GM08714 (cell line): ENCODE data around the gene CLEC18A.
"Not testable (repeated sequence)": the region's sequence is repeated elsewhere in the genome, so short reads cannot be mapped to it uniquely, and the experiment has no call there.

ENCODE experiments used
- H3K4me3 ChIP-seq: fragments of 200-500 bp; sonication (Bioruptor generic); 2 replicates; pipeline ENCODE4 v1.5.1; 2014; ENCODE audit warnings: mild to moderate bottlenecking, low read length, inconsistent platforms
- ZNF274 ChIP-seq: IDR thresholded peaks from 2 replicates; pipeline ENCODE4 v1.6.1; 2012; ENCODE audit warnings: mild to moderate bottlenecking, low read depth, low read length

CLEC18A gene

GRCh38 chr16:69935740-69936139 is 15.4 kb upstream of the CLEC18A start:
- TF ChIP-seq ZNF274, result no peak
- no peak overlapping the region for H3K4me3 ChIP-seq

GRCh38 chr16:69936252-69936651 is 14.9 kb upstream of the CLEC18A start:
- H3K4me3 ChIP-seq, result no peak overlapping the region
- TF ChIP-seq ZNF274, result no peak

GRCh38 chr16:69936751-69937211 is 14.4 kb upstream of the CLEC18A start:
- no peak for TF ChIP-seq ZNF274
- H3K4me3 ChIP-seq, result no peak overlapping the region

- TF ChIP-seq ZNF274, result no peak
- no peak overlapping the region for H3K4me3 ChIP-seq
These were observed 13.6 kb upstream of the CLEC18A start for GRCh38 chr16:69937465-69937951.

GRCh38 chr16:69938981-69939820 is 11.9 kb upstream of the CLEC18A start:
- TF ChIP-seq ZNF274, result no peak
- H3K4me3 ChIP-seq, result no peak overlapping the region

GRCh38 chr16:69939821-69940585 is 11.1 kb upstream of the CLEC18A start:
- no peak for TF ChIP-seq ZNF274
- no peak overlapping the region for H3K4me3 ChIP-seq

- no peak for TF ChIP-seq ZNF274
- H3K4me3 ChIP-seq, result no peak overlapping the region
These were observed 10.5 kb upstream of the CLEC18A start for GRCh38 chr16:69940676-69941075.

- TF ChIP-seq ZNF274, result no peak
- no peak overlapping the region for H3K4me3 ChIP-seq
These were observed 9.7 kb upstream of the CLEC18A start for GRCh38 chr16:69941251-69942098.

- no peak overlapping the region for H3K4me3 ChIP-seq
- TF ChIP-seq ZNF274, result no peak
These were observed 9.0 kb upstream of the CLEC18A start for GRCh38 chr16:69942099-69942491.

- H3K4me3 ChIP-seq, result no peak overlapping the region
- no peak for TF ChIP-seq ZNF274
These were observed 8.4 kb upstream of the CLEC18A start for GRCh38 chr16:69942627-69943170.

- not testable (repeated sequence) for H3K4me3 ChIP-seq
These were observed 7.7 kb upstream of the CLEC18A start for GRCh38 chr16:69943241-69944036.

GRCh38 chr16:69950411-69950810 is 723 bp upstream of the CLEC18A start:
- not testable (repeated sequence) for H3K4me3 ChIP-seq

GRCh38 chr16:69951672-69952031 is 518 bp downstream of the CLEC18A start:
- not testable (repeated sequence) for H3K4me3 ChIP-seq

GRCh38 chr16:69952116-69952515 is 982 bp downstream of the CLEC18A start:
- not testable (repeated sequence) for H3K4me3 ChIP-seq

GRCh38 chr16:69952572-69953355 is 1.6 kb downstream of the CLEC18A start:
- not testable (repeated sequence) for H3K4me3 ChIP-seq

- H3K4me3 ChIP-seq, result not testable (repeated sequence)
These were observed 3.1 kb downstream of the CLEC18A start for GRCh38 chr16:69954241-69954640.

GRCh38 chr16:69963312-69963711 is 12.2 kb downstream of the CLEC18A start:
- not testable (repeated sequence) for H3K4me3 ChIP-seq
